IMR-90 (cell line): Measurements from ENCODE around the gene NMT1. TPM values are rescaled to one million over a fixed set of nuclear protein-coding genes. Genes with fewer than 3 reads are reported as not detected.
A peak's percentile ranks its signal among the peaks of the same experiment; 100 is the strongest.

Experiments used
- ATAC-seq: fragments of 200-7000 bp; cut with Tn5 transposase; 2 replicates; pipeline ENCODE4 v1.9.1; 2020; ENCODE audit warnings: low read depth, mild to moderate bottlenecking, moderate library complexity
- BruUV-seq: library from RNA; stranded (reverse); fragments of 400-500 nt; replicated peaks from 2 replicates; lab custom pipeline; 2021; lab: Mats Ljungman, UMichigan
- CTCF ChIA-PET: fragments of 300-600 bp; formaldehyde crosslinking; extraction: SDS; loops from one replicate; lab custom pipeline; 2021; ENCODE audit warnings: antibody characterized with exemption; lab: Yijun Ruan, JAX
- POLR2A ChIA-PET: fragments of 300-600 bp; sonication (Branson Sonifier 250); formaldehyde crosslinking; loops from one replicate; lab custom pipeline; 2022; ENCODE audit warnings: antibody characterized with exemption; ENCODE audit not compliant: unreplicated experiment; lab: Charles Lee
- DNase-seq: peaks from one replicate; pipeline ENCODE4 v3.0.0; 2013
- H2AFZ ChIP-seq: replicated peaks from 2 replicates; pipeline ENCODE3; 2013; ENCODE audit warnings: low read length, mild to moderate bottlenecking; ENCODE audit not compliant: poor library complexity
- H2AK5ac ChIP-seq: 2 replicates; pipeline ENCODE4 v1.6.1; 2013; ENCODE audit warnings: low read depth, low read length, inconsistent platforms
- H2AK9ac ChIP-seq: replicated peaks from 2 replicates; pipeline ENCODE3; 2013; ENCODE audit warnings: mild to moderate bottlenecking, low read depth, low read length, moderate library complexity; ENCODE audit not compliant: poor library complexity
- H2BK120ac ChIP-seq: 2 replicates; pipeline ENCODE4 v1.6.1; 2013; ENCODE audit warnings: low read depth, low read length, inconsistent platforms
- H2BK15ac ChIP-seq: 3 replicates; pipeline ENCODE4 v1.6.1; 2013; ENCODE audit warnings: low read depth, low read length, inconsistent platforms
- H2BK20ac ChIP-seq: 2 replicates; pipeline ENCODE4 v1.6.1; 2013; ENCODE audit warnings: low read depth, mild to moderate bottlenecking, inconsistent platforms, low read length, moderate library complexity
- H2BK5ac ChIP-seq: 2 replicates; pipeline ENCODE4 v1.6.1; 2013; ENCODE audit warnings: mild to moderate bottlenecking, low read depth, low read length, inconsistent platforms; ENCODE audit not compliant: poor library complexity, severe bottlenecking
- H3K14ac ChIP-seq: replicated peaks from 2 replicates; pipeline ENCODE4 v1.6.1; 2013; ENCODE audit warnings: low read depth, low read length, inconsistent platforms
- H3K18ac ChIP-seq: 2 replicates; pipeline ENCODE4 v1.6.1; 2013; ENCODE audit warnings: low read depth, low read length, control low read depth
- H3K23ac ChIP-seq: 2 replicates; pipeline ENCODE4 v1.6.1; 2013; ENCODE audit warnings: low read depth, low read length, inconsistent platforms
- H3K27ac ChIP-seq: 2 replicates; pipeline ENCODE4 v1.5.1; 2013; ENCODE audit warnings: mild to moderate bottlenecking, control low read depth, low read length; ENCODE audit not compliant: insufficient read depth
- H3K27me3 ChIP-seq: 2 replicates; pipeline ENCODE4 v1.6.1; 2013; ENCODE audit warnings: low read length; ENCODE audit not compliant: control insufficient read depth, insufficient read depth
- H3K36me3 ChIP-seq: 2 replicates; pipeline ENCODE4 v1.6.1; 2013; ENCODE audit warnings: low read length, mixed read lengths; ENCODE audit not compliant: control insufficient read depth, insufficient read depth
- H3K4ac ChIP-seq: 2 replicates; pipeline ENCODE4 v1.6.1; 2013; ENCODE audit warnings: low read depth, low read length, inconsistent platforms
- H3K4me1 ChIP-seq: 2 replicates; pipeline ENCODE4 v1.6.1; 2013; ENCODE audit warnings: low read length, mixed read lengths; ENCODE audit not compliant: control insufficient read depth, insufficient read depth
- H3K4me2 ChIP-seq: 2 replicates; pipeline ENCODE4 v1.6.1; 2013; ENCODE audit warnings: low read depth, mild to moderate bottlenecking, control low read depth, low read length, moderate library complexity
- H3K4me3 ChIP-seq: 2 replicates; pipeline ENCODE4 v1.5.1; 2013; ENCODE audit warnings: low read depth, mild to moderate bottlenecking, control low read depth, low read length, moderate library complexity; ENCODE audit not compliant: insufficient read depth
- H3K56ac ChIP-seq: 2 replicates; pipeline ENCODE4 v1.6.1; 2013; ENCODE audit warnings: low read length, inconsistent platforms; ENCODE audit not compliant: insufficient read depth; ENCODE audit errors: extremely low read depth
- H3K79me1 ChIP-seq, 2 experiments: 2 replicates each; pipeline ENCODE4 v1.6.1; 2013; ENCODE audit warnings: low read length in 2 of 2, inconsistent platforms in 1 of 2, low read depth in 1 of 2
- H3K9ac ChIP-seq: 2 replicates; pipeline ENCODE4 v1.6.1; 2013; ENCODE audit warnings: low read depth, low read length, control low read depth
- H3K9me1 ChIP-seq: 2 replicates; pipeline ENCODE4 v1.6.1; 2013; ENCODE audit warnings: low read length, inconsistent platforms; ENCODE audit not compliant: insufficient read depth
- H3K9me3 ChIP-seq: 2 replicates; pipeline ENCODE4 v1.6.1; 2013; ENCODE audit warnings: low read length; ENCODE audit not compliant: control insufficient read depth, insufficient read depth
- H4K20me1 ChIP-seq: 2 replicates; pipeline ENCODE4 v1.6.1; 2013; ENCODE audit warnings: low read length, inconsistent platforms; ENCODE audit not compliant: insufficient read depth
- H4K5ac ChIP-seq: 2 replicates; pipeline ENCODE4 v1.6.1; 2013; ENCODE audit warnings: mild to moderate bottlenecking, low read depth, low read length, control low read depth
- H4K8ac ChIP-seq, 2 experiments: 2 replicates each; pipeline ENCODE4 v1.6.1; 2013; ENCODE audit warnings: low read depth in 2 of 2, low read length in 2 of 2, control low read depth in 1 of 2, inconsistent platforms in 1 of 2
- H4K91ac ChIP-seq: 2 replicates; pipeline ENCODE4 v1.6.1; 2013; ENCODE audit warnings: low read depth, low read length, inconsistent platforms; ENCODE audit not compliant: insufficient read depth
- BHLHE40 ChIP-seq: fragments of 150-350 bp; IDR thresholded peaks from 2 replicates; pipeline ENCODE4 v1.6.1; 2016; ENCODE audit warnings: mild to moderate bottlenecking, low read depth, low read length
- CHD1 ChIP-seq: IDR thresholded peaks from 2 replicates; pipeline ENCODE4 v1.6.1; 2012; ENCODE audit warnings: low read depth, low read length, improper control_type of control experiment
- CTCF ChIP-seq: conservative IDR thresholded peaks from 2 replicates; pipeline ENCODE4 v1.5.1; 2012; ENCODE audit warnings: mild to moderate bottlenecking, low read depth, low read length, improper control_type of control experiment
- FOS ChIP-seq: fragments of 150-350 bp; IDR thresholded peaks from 2 replicates; pipeline ENCODE4 v1.6.1; 2016; ENCODE audit warnings: low read depth, low read length
- POLR2A ChIP-seq: IDR thresholded peaks from 2 replicates; pipeline ENCODE4 v1.6.1; 2012; ENCODE audit warnings: mild to moderate bottlenecking, low read depth, low read length
- RAD21 ChIP-seq: IDR thresholded peaks from 2 replicates; pipeline ENCODE4 v1.6.1; 2012; ENCODE audit warnings: low read length, improper control_type of control experiment
- RCOR1 ChIP-seq: IDR thresholded peaks from 2 replicates; pipeline ENCODE4 v1.6.1; 2012; ENCODE audit warnings: mild to moderate bottlenecking, low read length, improper control_type of control experiment; ENCODE audit not compliant: insufficient replicate concordance
- SMC3 ChIP-seq: fragments of 150-350 bp; IDR thresholded peaks from 2 replicates; pipeline ENCODE4 v1.6.1; 2016; ENCODE audit warnings: low read depth, mild to moderate bottlenecking, antibody characterized with exemption, low read length, moderate library complexity
- WGBS, 2 experiments: methylation state at CpG; one replicate each; pipeline versions ENCODE4 v1.1.5 to v1.1.7; 2013; ENCODE audit warnings: missing lambda C conversion rate in 2 of 2; ENCODE audit not compliant: insufficient read length in 1 of 2; ENCODE audit errors: extremely low coverage in 2 of 2; 5-methylcytosine and 5-hydroxymethylcytosine counted together
- dilution Hi-C: fragments of 300-500 bp; cut with HindIII; formaldehyde crosslinking; loops from one replicate; pipeline ENCODE4 v1.14.3; 2018; ENCODE audit warnings: low sequenced_read_pairs; ENCODE audit not compliant: unreplicated experiment
- in situ Hi-C: fragments of 300-500 bp; cut with MboI; formaldehyde crosslinking; loops from 3 replicates; pipeline ENCODE4 v1.14.3; 2019; ENCODE audit warnings: low sequenced_read_pairs, inconsistent platforms, mixed read lengths
- intact Hi-C: fragments of 100-400 bp; cut with micrococcal nuclease; formaldehyde crosslinking; loops from 2 replicates; pipeline ENCODE4 v1.10.0; 2022
- polyA plus RNA-seq, 3 experiments: library from polyadenylated mRNA; depleted of rRNA; stranded (reverse); fragments of >200 nt; gene quantifications; 2 replicates each; pipeline ENCODE4 v1.2.3, GENCODE V29; 2012; ENCODE audit warnings: low replicate concordance in 1 of 3
- total RNA-seq: library from RNA; depleted of rRNA; stranded (reverse); fragments of >200 nt; gene quantifications from 2 replicates; pipeline ENCODE4 v1.2.3, GENCODE V29; 2012
- TF ChIP-seq, protein P1 (sequence below): fragments of 150-350 bp; IDR thresholded peaks from 2 replicates; pipeline ENCODE4 v1.6.1; 2016; ENCODE audit warnings: low read depth, mild to moderate bottlenecking, low read length, moderate library complexity, borderline replicate concordance

Gene NMT1
- total and polyA plus RNA-seq, 2 of the 4 experiments (the other 2 are of a cell fraction): 38.0 to 60.6 TPM

GRCh38 chr17:45145035-45145389, 83.9 kb downstream of the NMT1 start:
- Histone ChIP-seq H3K4me2 (no peak overlapping the region), H2BK5ac (peak overlapping the region; percentile 90), H4K5ac (peak overlapping the region; percentile 42; the same call in 1 of the 2 replicates), H3K56ac (no peak overlapping the region), H3K9me1 (peaks cover 14% of the 10 kb centered on the region), H2AFZ (peak overlapping the region; percentile 95), H3K79me1 (peaks cover 0 to 34% of the 10 kb centered on the region in 2 experiments; a peak in 2 of 4 replicates), H3K27me3 (no peaks in the 10 kb centered on the region), H4K91ac (peak overlapping the region; percentile 37), H3K27ac (peak overlapping the region; percentile 98; the same call in 1 of the 2 replicates), H3K36me3 (0 out of 2 replicates have a peak, but pooled peaks cover 2% of the 10 kb centered on the region), H3K23ac (peak overlapping the region; percentile 16; the same call in 1 of the 2 replicates), H3K4ac (peak overlapping the region; percentile 74), H3K14ac (peak overlapping the region; percentile 40; the same call in 1 of the 2 replicates), H2AK5ac (peak overlapping the region; percentile 96), H3K18ac (no peak overlapping the region), H4K20me1 (peaks cover 17% of the 10 kb centered on the region), H2AK9ac (peak overlapping the region; percentile 82), H2BK120ac (peak overlapping the region; percentile 70), H4K8ac (peak overlapping the region; percentile 50 to 82; a peak in 3 of 4 replicates), H3K9me3 (no peaks in the 10 kb centered on the region), H2BK15ac (no peak overlapping the region; the same call in 2 of the 3 replicates), H3K4me3 (no peak overlapping the region), H2BK20ac (peak overlapping the region; percentile 16; the same call in 1 of the 2 replicates), H3K9ac (no peak overlapping the region), H3K4me1 (peaks cover 14% of the 10 kb centered on the region)
- DNase-seq (no peak), ATAC-seq (no peak)
- dilution Hi-C loops: no loop called here
- ChIA-PET POLR2A (interaction anchor here (0.6 kb wide), 1 partner anchor 230 kb away, joined by 3 read pairs; no protein-coding TSS in a partner anchor), CTCF (interaction anchor here (1.8 to 2.1 kb wide), 2 partner anchors 10 to 53 kb away, joined by 4 to 10 read pairs; partner anchors contain the start of gene ACBD4)
- TF ChIP-seq RCOR1 (no peak), CTCF (no peak), BHLHE40 (no peak), SMC3 (no peak), RAD21 (no peak), FOS (no peak), POLR2A (no peak), CHD1 (no peak)
- TF ChIP-seq, protein P1, sequence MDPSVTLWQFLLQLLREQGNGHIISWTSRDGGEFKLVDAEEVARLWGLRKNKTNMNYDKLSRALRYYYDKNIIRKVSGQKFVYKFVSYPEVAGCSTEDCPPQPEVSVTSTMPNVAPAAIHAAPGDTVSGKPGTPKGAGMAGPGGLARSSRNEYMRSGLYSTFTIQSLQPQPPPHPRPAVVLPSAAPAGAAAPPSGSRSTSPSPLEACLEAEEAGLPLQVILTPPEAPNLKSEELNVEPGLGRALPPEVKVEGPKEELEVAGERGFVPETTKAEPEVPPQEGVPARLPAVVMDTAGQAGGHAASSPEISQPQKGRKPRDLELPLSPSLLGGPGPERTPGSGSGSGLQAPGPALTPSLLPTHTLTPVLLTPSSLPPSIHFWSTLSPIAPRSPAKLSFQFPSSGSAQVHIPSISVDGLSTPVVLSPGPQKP: no peak
- WGBS, 2 experiments: 85% methylated on average over 5 of the region's 8 CpGs; no CpG with 5 or more reads in 1 of the 2 experiments
- no TSS peak for BruUV-seq
- intact Hi-C loops: no loop called here
- in situ Hi-C loops: no loop called here
